NCI-H2029 treated with DMSO at 0.1 percent for 48 hours (cell line): ENCODE measurements around the gene RNU6-7.

ENCODE experiments used
- DNase-seq: peaks from one replicate; lab custom pipeline; 2025; lab: John Stamatoyannopoulos, UW

RNU6-7 gene

GRCh38 chr14:32205554-32205953 lies 3.7 kb downstream of the RNU6-7 start:
- no peak for DNase-seq

- no peak for DNase-seq
Measured at GRCh38 chr14:32205984-32206383, 4.1 kb downstream of the RNU6-7 start.

- no peak for DNase-seq
Measured at GRCh38 chr14:32206552-32206951, 4.7 kb downstream of the RNU6-7 start.

- DNase-seq, result no peak
Measured at GRCh38 chr14:32208490-32208889, 6.6 kb downstream of the RNU6-7 start.

DNA sequence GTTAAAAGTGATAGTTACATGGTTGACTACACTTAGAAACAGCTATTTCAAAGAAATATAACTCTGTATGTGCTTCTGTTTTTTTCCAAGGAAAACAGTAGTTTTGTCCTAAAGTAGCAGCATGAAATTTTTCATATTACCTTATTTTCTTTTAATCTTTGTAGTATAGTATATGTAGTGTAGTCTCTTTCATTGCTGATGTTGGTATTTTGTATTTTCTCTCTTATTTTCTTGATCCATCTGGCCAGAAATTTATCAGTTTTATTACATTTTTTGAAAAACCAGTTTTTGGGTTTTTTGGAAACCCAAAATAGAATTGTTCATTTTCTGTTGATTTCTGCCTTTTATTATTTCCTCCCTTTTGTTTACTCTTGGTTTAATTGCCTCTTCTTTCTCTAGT lies 7.6 kb downstream of the RNU6-7 start:
- DNase-seq, result no peak

- no peak for DNase-seq
Measured at GRCh38 chr14:32211068-32211404, 9.2 kb downstream of the RNU6-7 start.

DNA sequence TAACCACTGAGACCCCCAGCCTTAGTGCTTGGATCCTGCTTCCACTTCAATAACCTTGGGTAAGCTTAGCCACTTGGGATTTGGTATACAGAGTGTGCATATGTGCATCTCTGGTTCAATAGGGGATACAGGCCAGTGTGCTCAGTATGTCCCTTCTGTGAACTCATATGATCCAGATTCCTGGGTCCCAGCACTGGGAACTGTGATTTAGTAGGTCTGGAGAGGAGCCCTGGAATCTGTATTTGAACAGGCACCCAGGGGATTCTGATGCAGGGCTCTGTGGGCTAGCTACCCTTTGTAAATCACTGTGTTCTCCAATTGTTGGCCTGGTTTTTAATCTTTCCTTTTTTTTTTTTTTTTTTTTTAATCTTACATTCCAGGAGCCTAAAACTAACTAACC lies 11.0 kb downstream of the RNU6-7 start:
- no peak for DNase-seq

GRCh38 chr14:32217301-32217700 lies 15.5 kb downstream of the RNU6-7 start:
- DNase-seq, result peak; percentile 100

DNA sequence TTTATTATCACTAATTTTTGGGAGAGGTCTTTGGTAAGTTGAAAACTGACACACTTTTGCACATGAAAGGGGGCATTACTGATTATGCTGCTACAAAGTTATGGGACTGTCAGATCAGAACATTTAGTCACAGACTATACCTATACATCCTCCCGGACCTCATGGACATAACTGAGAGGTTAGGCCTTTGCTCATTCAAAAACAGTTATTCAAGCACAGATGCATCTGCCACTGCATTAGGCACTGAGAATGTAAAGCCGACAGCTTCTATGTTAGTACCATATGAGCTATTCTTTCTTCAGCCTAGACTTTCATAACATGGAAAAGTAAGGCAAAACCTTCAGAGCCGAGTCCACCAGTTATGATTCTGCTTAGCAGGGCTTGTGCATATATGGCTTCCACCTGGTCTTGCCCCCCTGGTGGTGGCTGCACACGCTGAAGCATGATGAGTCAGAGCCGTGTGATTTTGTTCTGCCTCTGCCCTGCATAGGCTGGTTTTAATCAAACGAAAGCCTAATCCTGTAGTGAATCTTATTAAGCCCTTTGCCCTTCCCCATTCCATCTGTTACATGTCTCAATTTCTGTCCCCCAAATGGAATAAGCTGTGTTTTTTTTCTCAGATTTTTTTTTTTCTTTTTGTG lies 23.0 kb downstream of the RNU6-7 start:
- DNase-seq, result no peak

GRCh38 chr14:32225378-32225920 lies 23.6 kb downstream of the RNU6-7 start:
- DNase-seq, result no peak

- peak; percentile 92 for DNase-seq
Measured at GRCh38 chr14:32226056-32226455, 24.2 kb downstream of the RNU6-7 start.

DNA sequence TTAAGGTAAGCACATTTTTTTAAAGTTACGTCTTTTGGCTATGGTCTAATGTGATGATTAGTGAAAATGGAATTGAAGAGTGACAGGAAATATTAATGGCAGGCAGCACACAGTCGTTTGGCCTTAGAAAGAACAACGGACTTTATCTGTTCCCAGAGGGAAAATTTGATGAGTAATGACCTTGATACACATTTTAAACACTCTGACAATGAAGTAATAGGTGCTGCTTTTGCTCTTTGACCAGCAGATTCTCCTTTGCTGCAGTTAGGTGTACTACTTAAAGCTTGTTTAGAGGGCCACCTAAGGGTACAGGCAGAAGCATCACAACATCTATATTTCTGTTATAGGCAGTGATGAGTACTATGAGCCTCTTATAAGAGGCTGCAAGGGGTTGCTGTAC lies 28.3 kb downstream of the RNU6-7 start:
- DNase-seq, result no peak

DNA sequence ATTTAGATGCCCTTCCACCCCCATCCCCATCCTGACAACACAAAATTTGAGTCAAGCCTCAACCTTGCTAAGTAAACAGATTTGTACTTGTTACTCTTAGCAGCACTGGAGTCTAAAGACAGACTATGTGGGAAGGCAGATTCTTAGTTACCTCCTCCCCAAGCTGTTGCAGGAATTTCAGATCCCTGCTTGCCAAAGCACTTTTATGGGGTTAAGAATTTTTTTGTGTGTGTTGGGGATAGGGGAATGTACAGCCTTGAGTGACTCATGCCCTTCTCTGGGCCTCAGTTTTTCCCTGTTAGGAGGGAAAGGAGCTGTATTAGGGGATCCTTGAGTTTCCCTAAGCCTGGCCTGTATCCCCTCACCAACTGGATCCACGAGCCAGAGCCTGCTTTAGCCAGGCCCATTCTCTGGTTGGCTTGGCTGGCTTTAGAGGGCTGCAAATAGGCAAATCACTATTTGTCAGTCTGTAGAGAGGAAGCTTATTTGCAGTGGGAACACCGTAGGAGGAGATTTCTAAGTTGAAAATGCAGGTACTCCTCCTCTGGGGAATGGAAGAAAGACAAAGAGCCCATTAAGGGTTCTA lies 28.9 kb downstream of the RNU6-7 start:
- DNase-seq, result no peak

DNA sequence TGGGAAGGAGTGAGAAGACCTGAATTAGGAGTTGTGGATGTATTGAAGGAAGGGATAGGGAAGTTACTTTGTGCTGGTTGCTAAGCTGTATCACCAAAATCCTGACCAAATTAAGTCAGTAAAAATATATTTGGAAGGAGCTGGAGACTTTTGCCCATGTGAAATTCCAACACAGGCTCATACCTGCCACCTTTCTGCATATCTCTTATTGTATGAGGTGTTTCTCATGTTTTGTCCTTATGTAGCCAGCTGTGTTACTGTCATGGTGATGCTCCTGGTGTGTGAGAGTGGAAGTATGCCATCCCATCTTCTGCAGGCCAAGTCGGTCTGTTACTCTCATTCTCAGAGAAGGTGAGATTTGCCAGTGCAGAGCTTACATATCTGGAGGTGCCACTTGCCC lies 30.6 kb downstream of the RNU6-7 start:
- DNase-seq, result no peak

GRCh38 chr14:32233260-32233659 lies 31.4 kb downstream of the RNU6-7 start:
- DNase-seq, result no peak

DNA sequence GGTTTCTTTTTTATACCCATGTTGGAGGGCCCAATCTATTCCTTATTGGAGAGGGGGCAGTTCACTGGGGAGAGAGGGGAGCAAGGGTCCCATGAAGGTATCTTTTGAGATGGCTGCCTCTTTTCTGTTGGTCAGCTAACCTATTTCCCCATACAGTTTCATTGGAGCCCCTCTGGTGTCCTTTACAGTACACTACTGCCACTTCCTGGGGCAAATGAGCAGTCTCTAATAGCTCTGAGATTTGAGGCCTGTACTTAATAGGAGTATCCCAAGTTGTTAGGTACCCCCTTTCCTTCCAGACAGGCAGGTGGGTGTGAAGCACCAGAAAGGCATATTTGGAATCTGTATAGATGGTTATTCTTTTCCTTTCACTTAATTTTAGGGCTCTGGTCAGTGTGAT lies 42.6 kb downstream of the RNU6-7 start:
- no peak for DNase-seq

DNA sequence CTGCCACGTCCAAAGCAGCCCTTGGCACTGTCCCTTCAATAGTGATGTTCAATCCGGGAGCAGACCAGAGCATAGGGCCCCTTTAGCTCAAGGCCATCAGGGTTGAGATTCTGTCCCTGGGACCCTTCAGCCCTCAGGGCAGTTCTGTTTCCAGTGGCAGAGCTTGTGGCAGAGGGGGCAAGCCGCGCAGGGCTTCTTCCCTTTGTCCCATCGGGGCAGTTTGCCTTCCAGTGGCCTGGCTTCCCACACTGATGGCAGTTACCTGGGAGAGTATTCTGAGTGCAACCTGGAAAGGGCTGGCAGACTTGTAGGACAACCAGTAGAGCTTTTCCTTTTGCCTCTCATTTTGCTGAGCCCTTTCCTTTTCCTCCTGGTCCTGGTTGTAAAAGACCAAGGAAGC lies 44.9 kb downstream of the RNU6-7 start:
- DNase-seq, result no peak

DNA sequence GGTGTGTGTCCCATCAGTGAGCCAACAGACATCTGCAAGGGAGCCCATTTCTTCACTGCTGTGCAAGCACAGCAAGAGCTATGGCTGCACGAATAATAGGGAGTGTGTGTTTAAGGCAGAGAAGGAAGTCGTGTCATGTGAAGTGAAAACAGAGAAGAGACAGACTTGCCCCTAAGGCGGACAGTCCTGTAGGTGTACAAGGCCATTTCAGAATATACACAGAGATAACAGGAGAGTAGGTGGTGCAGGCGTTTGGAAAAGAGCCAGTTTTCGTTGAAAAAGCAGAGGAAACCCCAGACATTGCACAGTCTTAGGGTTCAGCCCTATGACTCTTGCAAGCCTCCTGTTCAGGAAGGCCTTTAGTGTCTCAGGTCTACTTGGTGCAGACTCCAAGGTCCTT lies 47.5 kb downstream of the RNU6-7 start:
- no peak for DNase-seq

- no peak for DNase-seq
Measured at GRCh38 chr14:32249780-32250179, 47.9 kb downstream of the RNU6-7 start.

- no peak for DNase-seq
Measured at GRCh38 chr14:32250681-32251080, 48.8 kb downstream of the RNU6-7 start.

DNA sequence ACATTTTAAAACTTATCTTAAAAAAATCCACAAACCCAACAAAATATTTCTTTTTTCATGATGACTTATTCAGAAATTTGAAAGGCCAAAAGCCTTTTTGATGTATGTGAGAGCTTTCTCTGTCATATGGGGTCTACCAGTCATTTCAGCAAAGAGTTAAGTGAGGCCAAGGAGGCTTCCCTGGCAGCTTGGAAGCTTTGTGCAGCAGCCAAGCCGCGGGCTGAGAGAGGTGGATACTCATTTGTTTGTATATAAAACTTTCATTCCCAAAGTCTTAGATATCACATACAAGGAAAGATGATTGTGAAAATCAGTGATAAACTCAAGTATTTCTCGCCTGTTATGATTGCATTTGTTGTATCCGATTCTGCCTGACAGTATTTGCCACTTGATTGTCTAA lies 49.7 kb downstream of the RNU6-7 start:
- DNase-seq, result no peak
